Vagina (tissue), 2 donors: Measurements from ENCODE around the gene ROCK2.

Source experiments
- CTCF ChIP-seq, 3 experiments: fragments of 450-650 bp in 2 of 3; fragments of 200-600 bp in 1 of 3; sonication (generic) in 1 of 3; IDR thresholded peaks; one replicate each; pipeline ENCODE4 v1.5.1; 2017 to 2019; ENCODE audit warnings: antibody characterized with exemption in 3 of 3, mild to moderate bottlenecking in 2 of 3, moderate library complexity in 2 of 3
- POLR2A ChIP-seq, 2 donors: fragments of 450-650 bp; IDR thresholded peaks; one replicate each; pipeline ENCODE4 v1.6.1; 2017; ENCODE audit warnings: antibody characterized with exemption in 2 of 2, mild to moderate bottlenecking in 2 of 2, moderate library complexity in 2 of 2
- POLR2AphosphoS5 ChIP-seq, 2 donors: sonication (generic); formaldehyde crosslinking; IDR thresholded peaks; one replicate each; pipeline ENCODE4 v1.9.0; 2017; ENCODE audit warnings: antibody characterized with exemption in 2 of 2, mild to moderate bottlenecking in 2 of 2, low read depth in 1 of 2; ENCODE audit not compliant: insufficient read depth in 1 of 2

GRCh38 chr2:11213090-11213638 is 131.3 kb downstream of the ROCK2 start:
- no peak for TF ChIP-seq CTCF (IDR thresholded peaks at IDR 0.05)
- TF ChIP-seq POLR2A (IDR thresholded peaks at IDR 0.05) = no peak
- no peak for TF ChIP-seq POLR2AphosphoS5 (IDR thresholded peaks at IDR 0.05; ENCODE audit: insufficient read depth in 1 of 2, low read depth in 1 of 2)
